ENCODE data around the gene ITM2B.

The ITM2B gene

GRCh38 chr13:48318377-48318811, 85.4 kb downstream of the ITM2B start:
- in situ Hi-C loops (cut with HindIII; ENCODE audit: low pct_ligation_motif_present, low sequenced_read_pairs): no loop called here

DNA sequence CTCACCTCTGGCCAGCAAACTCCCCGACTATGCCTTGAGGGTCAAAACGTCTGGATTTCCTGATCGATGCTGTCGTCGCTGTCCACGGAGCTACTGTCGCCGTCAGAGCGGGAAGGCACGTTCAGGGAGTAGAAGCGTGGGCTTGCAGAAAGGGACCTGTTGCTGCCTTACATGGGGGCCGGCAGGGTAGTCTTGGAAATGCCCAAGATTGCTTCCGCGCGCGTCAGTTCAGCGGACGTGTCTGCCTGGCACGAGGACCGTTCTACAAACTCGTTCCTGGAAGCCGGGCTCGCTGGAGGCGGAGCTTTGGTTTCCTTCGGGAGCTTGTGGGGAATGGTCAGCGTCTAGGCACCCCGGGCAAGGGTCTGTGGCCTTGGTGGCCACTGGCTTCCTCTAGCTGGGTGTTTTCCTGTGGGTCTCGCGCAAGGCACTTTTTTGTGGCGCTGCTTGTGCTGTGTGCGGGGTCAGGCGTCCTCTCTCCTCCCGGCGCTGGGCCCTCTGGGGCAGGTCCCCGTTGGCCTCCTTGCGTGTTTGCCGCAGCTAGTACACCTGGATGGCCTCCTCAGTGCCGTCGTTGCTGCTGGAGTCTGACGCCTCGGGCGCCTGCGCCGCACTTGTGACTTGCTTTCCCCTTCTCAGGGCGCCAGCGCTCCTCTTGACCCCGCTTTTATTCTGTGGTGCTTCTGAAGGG, 86.0 kb downstream of the ITM2B start:
- no peaks in the 10 kb centered on the region for H3K27me3 ChIP-seq (replicated peaks)
- in situ Hi-C loops (cut with HindIII; ENCODE audit: low pct_ligation_motif_present, low sequenced_read_pairs): no loop called here
- no peak for DNase-seq
- TF ChIP-seq, protein P1, sequence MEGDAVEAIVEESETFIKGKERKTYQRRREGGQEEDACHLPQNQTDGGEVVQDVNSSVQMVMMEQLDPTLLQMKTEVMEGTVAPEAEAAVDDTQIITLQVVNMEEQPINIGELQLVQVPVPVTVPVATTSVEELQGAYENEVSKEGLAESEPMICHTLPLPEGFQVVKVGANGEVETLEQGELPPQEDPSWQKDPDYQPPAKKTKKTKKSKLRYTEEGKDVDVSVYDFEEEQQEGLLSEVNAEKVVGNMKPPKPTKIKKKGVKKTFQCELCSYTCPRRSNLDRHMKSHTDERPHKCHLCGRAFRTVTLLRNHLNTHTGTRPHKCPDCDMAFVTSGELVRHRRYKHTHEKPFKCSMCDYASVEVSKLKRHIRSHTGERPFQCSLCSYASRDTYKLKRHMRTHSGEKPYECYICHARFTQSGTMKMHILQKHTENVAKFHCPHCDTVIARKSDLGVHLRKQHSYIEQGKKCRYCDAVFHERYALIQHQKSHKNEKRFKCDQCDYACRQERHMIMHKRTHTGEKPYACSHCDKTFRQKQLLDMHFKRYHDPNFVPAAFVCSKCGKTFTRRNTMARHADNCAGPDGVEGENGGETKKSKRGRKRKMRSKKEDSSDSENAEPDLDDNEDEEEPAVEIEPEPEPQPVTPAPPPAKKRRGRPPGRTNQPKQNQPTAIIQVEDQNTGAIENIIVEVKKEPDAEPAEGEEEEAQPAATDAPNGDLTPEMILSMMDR (IDR thresholded peaks at IDR 0.05; ENCODE audit: low read depth, low read length, missing control alignments): no peak
- H3K27ac ChIP-seq: no peak overlapping the region
- no peak overlapping the region for H3K4me3 ChIP-seq (ENCODE audit: low read depth, low read length)
- no peaks in the 10 kb centered on the region for H3K36me3 ChIP-seq (replicated peaks)

More at GRCh38 chr13:48318377-48318811, 85.4 kb downstream of the ITM2B start:
- no peak overlapping the region for H3K4me3 ChIP-seq (ENCODE audit: low read depth, low read length)
- no peak overlapping the region for H3K27ac ChIP-seq
- no peaks in the 10 kb centered on the region for H3K27me3 ChIP-seq (replicated peaks)
- DNase-seq: no peak
- TF ChIP-seq, protein P1 (IDR thresholded peaks at IDR 0.05; ENCODE audit: low read depth, low read length, missing control alignments): no peak
- H3K36me3 ChIP-seq (replicated peaks): no peaks in the 10 kb centered on the region

All from brain microvascular endothelial cell (primary cell).